ENCODE data around the gene RAB5B.
"Not testable (repeated sequence)": the region's sequence is repeated elsewhere in the genome, so short reads cannot be mapped to it uniquely, and the experiment has no call there.

The RAB5B gene

DNA sequence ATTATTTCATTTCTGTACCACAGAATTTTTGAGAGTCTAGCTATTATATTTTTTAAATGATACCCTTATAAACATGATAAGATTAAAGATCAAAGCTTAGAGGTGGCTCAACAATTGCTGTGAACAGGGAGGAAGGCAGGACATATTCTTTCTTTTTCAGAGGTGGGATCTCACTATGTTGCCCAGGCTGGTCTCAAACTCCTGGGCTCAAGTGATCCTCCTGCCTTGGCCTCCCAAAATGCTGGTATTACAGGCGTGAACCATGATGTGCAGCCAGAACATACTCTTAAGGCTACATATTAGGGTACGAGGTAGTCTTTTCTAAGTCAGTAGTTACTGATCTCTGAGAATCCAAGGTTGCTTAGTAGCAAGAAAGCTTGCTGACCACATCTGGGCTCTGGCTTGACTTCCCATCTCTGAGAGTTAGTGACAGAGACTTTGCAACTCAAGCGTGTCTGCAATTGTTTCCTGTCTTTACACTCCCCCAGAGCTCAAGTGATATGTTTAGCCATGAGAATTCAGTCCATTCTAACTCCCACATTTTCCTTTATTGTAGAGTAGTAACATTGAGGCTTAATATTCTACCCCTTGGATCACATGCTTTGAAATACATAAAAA is 8.6 kb downstream of the RAB5B start:
- DNase-seq (ENCODE audit: low read depth in 3 of 3) = no peak

GRCh38 chr12:55983232-55983842 is 9.5 kb downstream of the RAB5B start:
- DNase-seq (ENCODE audit: low read depth in 3 of 3) = no peak

DNA sequence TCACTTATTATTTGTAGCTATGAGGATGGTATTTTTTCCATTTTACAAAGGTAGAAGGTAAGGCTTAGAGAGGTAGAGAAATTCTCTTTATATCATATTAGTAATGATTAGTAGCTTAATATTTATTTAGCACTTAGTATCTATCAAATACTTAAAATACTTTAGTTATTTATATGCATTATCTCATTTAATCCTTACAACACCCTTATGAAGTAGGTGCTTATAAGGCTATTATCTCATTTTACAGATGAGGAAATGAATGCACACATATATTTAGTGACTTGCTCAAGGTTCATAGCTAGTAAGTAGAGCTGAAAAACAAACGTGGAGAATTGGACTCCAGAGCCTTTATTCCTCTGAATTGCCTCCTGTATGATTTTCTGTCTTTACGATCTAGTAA is 11.0 kb downstream of the RAB5B start:
- no peak for DNase-seq (ENCODE audit: low read depth in 3 of 3)

GRCh38 chr12:55985341-55985740 is 11.5 kb downstream of the RAB5B start:
- no peak for DNase-seq (ENCODE audit: low read depth in 3 of 3)

GRCh38 chr12:55985976-55986375 is 12.1 kb downstream of the RAB5B start:
- DNase-seq (ENCODE audit: low read depth in 3 of 3) = not testable (repeated sequence)

GRCh38 chr12:55991110-55991509 is 17.2 kb downstream of the RAB5B start:
- no peak for DNase-seq (ENCODE audit: low read depth in 3 of 3)

GRCh38 chr12:55993230-55993853 is 19.5 kb downstream of the RAB5B start:
- no peak for DNase-seq (ENCODE audit: low read depth in 3 of 3)

DNA sequence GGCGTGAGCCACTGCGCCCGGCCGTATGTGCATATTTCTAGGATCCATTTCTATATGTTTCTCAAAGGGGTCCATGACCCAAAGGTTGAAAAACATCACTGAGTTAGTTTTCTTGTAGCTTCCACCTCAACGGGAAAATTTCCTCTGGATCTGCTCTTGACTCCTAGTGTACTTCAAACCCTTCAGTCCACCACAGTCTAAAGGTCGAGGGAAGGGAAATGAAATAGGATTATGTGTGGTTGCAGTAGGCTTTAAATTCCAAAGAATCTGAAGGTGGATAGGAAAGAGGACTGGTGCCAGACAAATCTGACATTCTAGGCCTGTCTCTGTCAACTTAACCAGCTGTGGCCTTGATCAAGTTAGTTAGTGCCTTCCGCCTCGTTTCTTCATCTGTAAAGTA is 21.5 kb downstream of the RAB5B start:
- DNase-seq (ENCODE audit: low read depth in 3 of 3) = no peak

GRCh38 chr12:55996201-55996714 is 22.4 kb downstream of the RAB5B start:
- DNase-seq (ENCODE audit: low read depth in 3 of 3) = peak; percentile 30 to 39 (median 34)

DNA sequence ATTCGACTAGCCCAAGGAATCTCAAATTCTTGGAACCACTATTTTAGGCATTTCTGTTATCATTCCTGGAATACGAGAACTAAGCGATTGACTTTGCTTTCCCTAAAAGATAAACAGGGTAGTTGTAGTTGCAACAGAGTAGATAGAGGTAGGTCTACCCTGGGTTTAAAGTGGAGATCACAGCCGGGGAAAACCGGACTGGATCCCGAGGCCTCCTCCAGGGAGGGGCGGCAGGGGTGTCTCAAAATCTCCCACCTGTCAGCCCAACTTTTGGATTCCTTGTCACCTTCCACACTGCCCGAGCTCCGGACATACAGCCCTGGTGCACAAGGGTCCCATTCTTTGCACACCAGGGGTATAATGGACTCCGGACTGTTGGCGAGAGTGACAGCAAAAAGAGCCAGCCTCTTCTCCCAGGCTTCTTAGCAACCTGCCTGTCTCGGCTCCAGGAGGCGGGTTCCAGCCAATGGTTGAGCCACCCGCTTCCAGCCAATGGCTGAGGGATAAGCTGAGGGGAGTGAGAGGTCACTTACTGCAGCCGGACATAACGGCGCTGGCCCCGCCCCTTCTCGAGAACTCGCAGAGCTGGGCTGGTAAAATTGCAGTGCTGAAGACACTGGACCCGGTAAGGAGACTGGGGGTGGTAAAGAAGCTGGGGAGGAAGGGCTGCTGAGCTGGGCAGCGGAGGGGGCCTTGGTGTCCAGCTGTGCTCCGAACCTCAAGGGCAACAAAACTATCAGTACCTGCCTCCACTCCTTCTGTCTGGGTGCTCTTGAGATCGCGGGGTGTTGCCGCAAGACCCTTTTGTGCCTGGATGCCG is 23.0 kb downstream of the RAB5B start, which contains the start of gene SUOX:
Gene SUOX (plus strand): TSS at position 562 of the 820 bp plus-strand sequence. CDS start 4,946 bp downstream, outside the sequence.
- no peak for DNase-seq (ENCODE audit: low read depth in 3 of 3)

DNA sequence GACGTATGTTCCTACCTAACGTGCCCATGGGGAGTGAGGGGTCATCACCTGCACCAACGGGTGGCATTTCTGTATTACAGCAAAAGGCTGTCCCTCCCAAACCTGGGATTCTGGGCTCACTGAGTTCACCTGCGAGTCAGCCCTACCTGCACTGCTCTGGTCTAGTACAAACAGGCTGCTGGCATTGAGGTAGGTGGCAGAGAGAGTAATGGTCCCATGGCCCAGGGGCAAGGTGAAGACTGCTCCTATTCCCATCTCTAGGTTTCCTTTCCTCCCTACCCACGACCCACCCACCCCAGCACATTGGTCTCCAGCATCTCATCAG is 23.6 kb downstream of the RAB5B start:
- no peak for DNase-seq (ENCODE audit: low read depth in 3 of 3)

DNA sequence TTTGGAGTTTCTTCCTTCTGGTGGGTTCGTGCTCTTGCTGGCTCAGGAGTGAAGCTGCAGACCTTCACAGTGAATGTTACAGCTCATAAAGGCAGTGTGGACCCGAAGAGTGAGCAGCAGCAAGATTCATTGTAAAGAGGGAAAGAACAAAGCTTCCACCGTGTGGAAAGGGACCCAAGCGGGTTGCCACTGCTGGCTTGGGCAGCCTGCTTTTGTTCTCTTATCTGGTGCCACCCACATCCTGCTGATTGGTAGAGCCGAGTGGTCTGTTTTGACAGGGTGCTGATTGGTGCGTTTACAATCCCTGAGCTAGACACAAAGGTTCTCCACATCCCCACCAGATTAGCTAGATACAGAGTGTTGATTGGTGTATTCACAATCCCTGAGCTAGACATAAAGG is 25.6 kb downstream of the RAB5B start:
- not testable (repeated sequence) for DNase-seq (ENCODE audit: low read depth in 3 of 3)

DNA sequence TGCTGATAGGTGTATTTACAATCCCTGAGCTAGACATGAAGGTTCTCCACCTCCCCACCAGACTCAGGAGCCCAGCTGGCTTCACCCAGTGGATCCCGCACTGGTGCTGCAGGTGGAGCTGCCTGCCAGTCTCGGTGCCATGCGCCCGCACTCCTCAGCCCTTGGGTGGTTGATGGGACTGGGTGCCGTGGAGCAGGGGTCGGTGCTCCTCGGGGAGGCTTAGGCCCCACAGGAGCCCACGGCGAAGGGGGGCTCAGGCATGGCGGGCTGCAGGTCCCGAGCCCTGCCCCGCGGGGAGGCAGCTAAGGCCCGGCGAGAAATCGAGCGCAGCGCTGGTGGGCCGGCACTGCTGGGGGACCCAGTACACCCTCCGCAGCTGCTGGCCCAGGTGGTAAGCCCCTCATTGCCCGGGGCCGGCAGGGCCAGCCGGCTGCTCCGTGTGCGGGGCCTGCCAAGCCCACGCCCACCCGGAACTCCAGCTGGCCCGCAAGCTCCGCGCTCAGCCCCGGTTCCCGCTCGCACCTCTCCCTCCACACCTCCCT is 26.2 kb downstream of the RAB5B start:
- not testable (repeated sequence) for DNase-seq (ENCODE audit: low read depth in 3 of 3)

DNA sequence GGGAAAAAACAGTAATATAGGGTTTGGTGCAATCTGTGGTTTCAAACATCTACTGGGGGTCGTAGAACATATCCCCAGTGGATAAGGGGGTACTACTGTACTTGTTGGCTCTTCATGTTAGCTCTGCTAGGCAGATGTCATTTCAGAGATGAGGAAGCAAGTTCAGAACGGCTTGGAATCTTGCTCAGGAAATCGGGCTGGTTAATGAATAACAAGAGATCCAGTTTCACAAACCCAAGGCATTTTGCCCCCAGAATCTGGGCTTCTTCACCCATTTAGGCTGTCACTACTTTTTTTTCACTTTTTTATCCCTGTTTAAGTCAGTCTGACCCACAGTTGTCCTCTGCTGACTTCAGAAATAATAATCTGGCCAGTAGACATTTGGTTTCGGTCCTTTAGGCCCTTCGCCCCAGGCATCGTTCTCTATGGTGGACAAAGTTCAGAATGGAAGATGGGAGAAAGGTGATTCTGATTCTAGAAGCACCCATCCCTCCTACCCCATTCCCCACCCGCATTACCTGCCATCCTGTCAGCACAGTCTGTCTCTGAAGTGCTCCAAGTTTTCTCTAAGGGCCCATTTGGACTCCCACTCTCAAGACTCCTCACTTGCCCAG is 27.7 kb downstream of the RAB5B start:
- DNase-seq (ENCODE audit: low read depth in 3 of 3) = no peak

- not testable (repeated sequence) for DNase-seq (ENCODE audit: low read depth in 3 of 3)
These were observed 29.5 kb downstream of the RAB5B start for GRCh38 chr12:56003376-56003775.

GRCh38 chr12:56004211-56004610 is 30.3 kb downstream of the RAB5B start:
- DNase-seq (ENCODE audit: low read depth in 3 of 3) = no peak

GRCh38 chr12:56007564-56008559 is 34.0 kb downstream of the RAB5B start:
- peak in 1 of 3 donors; percentile 84 for DNase-seq (ENCODE audit: low read depth in 3 of 3)

DNA sequence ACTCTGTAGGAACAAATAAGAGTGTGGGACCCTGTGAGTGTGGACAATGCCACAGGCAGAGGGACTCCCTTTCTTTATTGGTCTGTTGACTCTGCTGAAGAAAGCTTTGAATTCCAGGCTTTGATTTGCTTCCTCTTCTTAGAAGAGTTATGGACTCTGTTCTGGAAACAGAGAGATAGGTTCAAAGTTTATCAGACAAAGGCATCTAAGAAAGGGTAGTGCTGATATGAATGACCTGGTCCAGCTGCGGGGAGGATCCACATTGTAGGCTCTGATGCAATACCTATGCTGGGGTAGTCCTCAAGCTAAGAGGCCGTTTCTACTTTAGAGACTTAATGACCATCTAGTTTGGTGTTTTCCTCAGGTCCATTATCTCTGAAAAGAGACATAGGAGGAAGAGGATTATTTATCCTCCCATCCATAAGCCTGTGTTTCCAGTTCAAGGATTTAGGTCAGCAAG is 36.3 kb downstream of the RAB5B start:
- DNase-seq (ENCODE audit: low read depth in 3 of 3) = no peak

DNA sequence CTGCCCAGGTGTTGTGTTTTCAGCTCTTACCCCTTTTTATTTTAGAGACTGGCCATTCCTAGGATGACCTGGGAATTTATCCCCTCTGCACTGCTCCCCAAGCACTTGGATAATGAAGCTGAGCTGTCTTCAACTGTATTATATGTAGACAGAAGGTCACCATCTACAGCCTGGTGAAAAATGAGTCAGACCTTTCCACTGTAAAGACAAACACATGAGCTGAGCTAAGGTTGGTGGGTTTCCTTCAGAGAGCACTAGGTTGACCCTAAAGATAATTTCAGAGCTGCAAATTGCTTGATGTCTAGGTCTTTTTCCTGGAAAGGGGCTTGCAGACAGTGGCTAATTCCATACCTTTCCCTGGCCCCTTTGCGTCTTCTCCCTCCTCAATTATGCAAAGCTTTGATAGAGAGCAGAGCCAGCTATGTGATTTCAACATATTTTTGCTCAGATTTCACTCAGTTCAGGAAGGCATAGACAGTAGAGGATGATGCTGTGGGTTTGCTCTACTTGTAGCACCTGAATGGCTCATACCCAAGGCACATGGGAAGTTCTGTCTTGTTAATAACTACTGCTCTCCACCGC is 37.7 kb downstream of the RAB5B start:
- DNase-seq (ENCODE audit: low read depth in 3 of 3) = no peak

GRCh38 chr12:56013482-56013881 is 39.6 kb downstream of the RAB5B start:
- DNase-seq (ENCODE audit: low read depth in 3 of 3) = no peak

Measured in stimulated activated CD4-positive, alpha-beta T cell treated with anti-CD3 and anti-CD28 coated beads, TNF-alpha, amount 100 ng/mL, for 48 hours (primary cell).